Right ventricle myocardium superior (tissue), 1 donor: ENCODE results near the gene COQ4. TPM values are rescaled to one million over a fixed set of nuclear protein-coding genes. Genes with fewer than 3 reads are reported as not detected.
A peak's percentile ranks its signal among the peaks of the same experiment; 100 is the strongest.
"Not testable (repeated sequence)": the region's sequence is repeated elsewhere in the genome, so short reads cannot be mapped to it uniquely, and the experiment has no call there.

Source experiments
- ATAC-seq: fragments of 200-7000 bp; cut with Tn5 transposase; one replicate; pipeline ENCODE4 v1.9.1; 2020; ENCODE audit warnings: mild to moderate bottlenecking; ENCODE audit not compliant: poor library complexity
- DNase-seq: peaks from one replicate; pipeline ENCODE4 v3.0.0-alpha.2; 2020
- intact Hi-C: fragments of 100-400 bp; cut with DNase I; formaldehyde crosslinking; loops from one replicate; pipeline ENCODE4 v1.11.2; 2022
- long read RNA-seq: library from polyadenylated mRNA; unstranded; transcript quantifications from one replicate; pipeline ENCODE4 v2.0.0, GENCODE V29; 2021
- total RNA-seq: library from RNA; stranded (reverse); fragmentation: NEBNext Ultra II Directional; extraction: Animal tissue kit (Norgen Biotek cat#: 25700); gene quantifications from one replicate; pipeline ENCODE4 v1.2.1, GENCODE V29; 2021
- donor health status: DM: no; HTN: yes; CAD: no; lungs with severe emphysema.

Gene COQ4
- total RNA-seq = 29.5 TPM
- long read RNA-seq, transcript COQ4-203 (2 exons, 3,127 nt) = minor isoform, 6 of 72 reads
- long read RNA-seq, transcript COQ4-201 (7 exons, 1,548 nt) = major isoform, 51 of 72 reads
- long read RNA-seq, partial matches to known transcripts = 3 of 72 reads
- long read RNA-seq, other reads (novel, unspliced or antisense) = 4 of 72 reads

GRCh38 chr9:128322404-128323211 lies at the start of gene COQ4, which contains the start of gene TRUB2:
Gene COQ4 (plus strand): TSS chr9:128322839. CDS start chr9:128322859, 20 bp downstream.
Gene TRUB2 (minus strand): TSS chr9:128322447. CDS start chr9:128322408, 39 bp downstream.
- DNase-seq (peak; percentile 96), ATAC-seq (peak; percentile 98)
- intact Hi-C loops = no loop called here

- DNase-seq (no peak), ATAC-seq (no peak)
- intact Hi-C loops = no loop called here
Measured at GRCh38 chr9:128274245-128274644, 48.4 kb upstream of the COQ4 start.

- intact Hi-C loops = no loop called here
- DNase-seq = no peak
- peak; percentile 73 for ATAC-seq
Measured at GRCh38 chr9:128275198-128276007, 47.2 kb upstream of the COQ4 start, which contains the start of gene GOLGA2. Gene GOLGA2 (minus strand): TSS chr9:128276007. CDS start chr9:128275976, 31 bp downstream.

- ATAC-seq (peak; percentile 98), DNase-seq (peak; percentile 100)
- intact Hi-C loops = no loop called here
Measured at GRCh38 chr9:128276008-128276573, 46.5 kb upstream of the COQ4 start, which contains the start of gene SWI5. Gene SWI5 (plus strand): TSS chr9:128276276.

GRCh38 chr9:128276574-128277270 lies 45.9 kb upstream of the COQ4 start:
- intact Hi-C loops = no loop called here
- DNase-seq (no peak), ATAC-seq (peak; percentile 11)

- DNase-seq, intact Hi-C loops, ATAC-seq: not testable (repeated sequence)
Measured at GRCh38 chr9:128279088-128280073, 43.3 kb upstream of the COQ4 start.

- ATAC-seq (no peak), DNase-seq (no peak)
- intact Hi-C loops = no loop called here
Measured at GRCh38 chr9:128280084-128280622, 42.5 kb upstream of the COQ4 start.

GRCh38 chr9:128282500-128282899 lies 40.1 kb upstream of the COQ4 start:
- intact Hi-C loops = no loop called here
- DNase-seq (no peak), ATAC-seq (no peak)

GRCh38 chr9:128285033-128285784 lies 37.4 kb upstream of the COQ4 start:
- intact Hi-C loops = no loop called here
- ATAC-seq (no peak), DNase-seq (no peak)

GRCh38 chr9:128286440-128286839 lies 36.2 kb upstream of the COQ4 start:
- intact Hi-C loops = no loop called here
- peak; percentile 87 for ATAC-seq
- peak; percentile 70 for DNase-seq

- DNase-seq (no peak), ATAC-seq (no peak)
- intact Hi-C loops = no loop called here
Measured at GRCh38 chr9:128288273-128289004, 34.2 kb upstream of the COQ4 start.

- intact Hi-C loops = no loop called here
- DNase-seq (no peak), ATAC-seq (no peak)
Measured at GRCh38 chr9:128292009-128292408, 30.6 kb upstream of the COQ4 start.

GRCh38 chr9:128293091-128293490 lies 29.5 kb upstream of the COQ4 start:
- intact Hi-C loops = no loop called here
- ATAC-seq (no peak), DNase-seq (no peak)

GRCh38 chr9:128294142-128294541 lies 28.5 kb upstream of the COQ4 start:
- intact Hi-C loops = loop anchor here (2.0 kb wide), 1 partner anchor 47 kb away; the partner anchor contains the start of gene SLC27A4
- no peak for ATAC-seq
- no peak for DNase-seq

GRCh38 chr9:128296340-128297220 lies 26.1 kb upstream of the COQ4 start:
- DNase-seq (no peak), ATAC-seq (no peak)
- intact Hi-C loops = no loop called here
